Measurements from ENCODE around the gene HMCN2. TPM values are rescaled to one million over a fixed set of nuclear protein-coding genes. Genes with fewer than 3 reads are reported as not detected.

The HMCN2 gene
- total and polyA plus RNA-seq, 4 donors = 0.25 to 14.8 (median 4.6) TPM

GRCh38 chr9:130331573-130331972, 66.0 kb downstream of the HMCN2 start:
- DNase-seq (peak in 1 of 2 donors; percentile 86), ATAC-seq (ENCODE audit: low FRiP score) (peak; percentile 66)
- H3K36me3 ChIP-seq (ENCODE audit: control insufficient read depth in 1 of 2, insufficient read depth in 2 of 2, low read length in 1 of 2) = no peaks in the 10 kb centered on the region
- no peak overlapping the region for H3K4me3 ChIP-seq (ENCODE audit: low read length in 2 of 2)
- no peaks in the 10 kb centered on the region for H3K4me1 ChIP-seq (ENCODE audit: control insufficient read depth in 1 of 2, insufficient read depth in 2 of 2, low read length in 2 of 2)
- intact Hi-C loops (cut with DNase I) = no loop called here
- 38% methylated on average over 13 of the region's 13 CpGs for WGBS, 2 donors
- no peaks in the 10 kb centered on the region for H3K27me3 ChIP-seq (ENCODE audit: control insufficient read depth in 1 of 2, insufficient read depth in 2 of 2, low read length in 1 of 2)
- no peaks in the 10 kb centered on the region for H3K9me3 ChIP-seq (ENCODE audit: control insufficient read depth, low read length)
- no peak overlapping the region for H3K27ac ChIP-seq (ENCODE audit: low read depth in 1 of 2, low read length in 2 of 2)

- Histone ChIP-seq H3K36me3 (ENCODE audit: control insufficient read depth in 1 of 2, insufficient read depth in 2 of 2, low read length in 1 of 2) (no peaks in the 10 kb centered on the region), H3K27ac (ENCODE audit: low read depth in 1 of 2, low read length in 2 of 2) (no peak overlapping the region), H3K9me3 (ENCODE audit: control insufficient read depth, low read length) (no peaks in the 10 kb centered on the region), H3K4me3 (ENCODE audit: low read length in 2 of 2) (no peak overlapping the region), H3K27me3 (ENCODE audit: control insufficient read depth in 1 of 2, insufficient read depth in 2 of 2, low read length in 1 of 2) (no peaks in the 10 kb centered on the region), H3K4me1 (ENCODE audit: control insufficient read depth in 1 of 2, insufficient read depth in 2 of 2, low read length in 2 of 2) (no peaks in the 10 kb centered on the region)
- DNase-seq (no peak), ATAC-seq (ENCODE audit: low FRiP score) (no peak)
- intact Hi-C loops (cut with DNase I) = no loop called here
- 76 to 79% methylated on average over 26 of the region's 26 CpGs for WGBS, 2 donors
These were observed 66.9 kb downstream of the HMCN2 start for GRCh38 chr9:130332384-130332926.

GRCh38 chr9:130333041-130333711, 67.6 kb downstream of the HMCN2 start:
- ATAC-seq (ENCODE audit: low FRiP score) = no peak
- intact Hi-C loops (cut with DNase I) = no loop called here
- H3K4me1 ChIP-seq (ENCODE audit: control insufficient read depth in 1 of 2, insufficient read depth in 2 of 2, low read length in 2 of 2) = no peaks in the 10 kb centered on the region

GRCh38 chr9:130333712-130334062, 68.1 kb downstream of the HMCN2 start:
- DNase-seq = no peak
- Histone ChIP-seq H3K4me3 (ENCODE audit: low read length in 2 of 2) (no peak overlapping the region), H3K4me1 (ENCODE audit: control insufficient read depth in 1 of 2, insufficient read depth in 2 of 2, low read length in 2 of 2) (no peaks in the 10 kb centered on the region), H3K27ac (ENCODE audit: low read depth in 1 of 2, low read length in 2 of 2) (no peak overlapping the region), H3K36me3 (ENCODE audit: control insufficient read depth in 1 of 2, insufficient read depth in 2 of 2, low read length in 1 of 2) (no peaks in the 10 kb centered on the region), H3K27me3 (ENCODE audit: control insufficient read depth in 1 of 2, insufficient read depth in 2 of 2, low read length in 1 of 2) (no peaks in the 10 kb centered on the region), H3K9me3 (ENCODE audit: control insufficient read depth, low read length) (no peaks in the 10 kb centered on the region)
- 47 to 51% methylated on average over 5 of the region's 5 CpGs for WGBS, 2 donors
- ATAC-seq (ENCODE audit: low FRiP score) = no peak
- intact Hi-C loops (cut with DNase I) = no loop called here

More at GRCh38 chr9:130333041-130333711, 67.6 kb downstream of the HMCN2 start:
- H3K4me3 ChIP-seq (ENCODE audit: low read length in 2 of 2) = no peak overlapping the region
- 30 to 38% methylated on average over 18 to 19 of the region's 19 CpGs for WGBS, 2 donors
- H3K36me3 ChIP-seq (ENCODE audit: control insufficient read depth in 1 of 2, insufficient read depth in 2 of 2, low read length in 1 of 2) = no peaks in the 10 kb centered on the region
- no peak overlapping the region for H3K27ac ChIP-seq (ENCODE audit: low read depth in 1 of 2, low read length in 2 of 2)
- H3K9me3 ChIP-seq (ENCODE audit: control insufficient read depth, low read length) = no peaks in the 10 kb centered on the region
- H3K27me3 ChIP-seq (ENCODE audit: control insufficient read depth in 1 of 2, insufficient read depth in 2 of 2, low read length in 1 of 2) = no peaks in the 10 kb centered on the region
- DNase-seq = no peak

- ATAC-seq (ENCODE audit: low FRiP score) (no peak), DNase-seq (no peak)
- no peak overlapping the region for H3K4me3 ChIP-seq (ENCODE audit: low read length in 2 of 2)
- H3K9me3 ChIP-seq (ENCODE audit: control insufficient read depth, low read length) = no peaks in the 10 kb centered on the region
- no peaks in the 10 kb centered on the region for H3K4me1 ChIP-seq (ENCODE audit: control insufficient read depth in 1 of 2, insufficient read depth in 2 of 2, low read length in 2 of 2)
- no peaks in the 10 kb centered on the region for H3K36me3 ChIP-seq (ENCODE audit: control insufficient read depth in 1 of 2, insufficient read depth in 2 of 2, low read length in 1 of 2)
- H3K27ac ChIP-seq (ENCODE audit: low read depth in 1 of 2, low read length in 2 of 2) = no peak overlapping the region
- WGBS, 2 donors = 87% methylated on average over 4 of the region's 4 CpGs
- no peaks in the 10 kb centered on the region for H3K27me3 ChIP-seq (ENCODE audit: control insufficient read depth in 1 of 2, insufficient read depth in 2 of 2, low read length in 1 of 2)
- intact Hi-C loops (cut with DNase I) = no loop called here
These were observed 69.4 kb downstream of the HMCN2 start for GRCh38 chr9:130334915-130335314.

GRCh38 chr9:130336027-130336610, 70.6 kb downstream of the HMCN2 start:
- Histone ChIP-seq H3K27me3 (ENCODE audit: control insufficient read depth in 1 of 2, insufficient read depth in 2 of 2, low read length in 1 of 2) (no peaks in the 10 kb centered on the region), H3K36me3 (ENCODE audit: control insufficient read depth in 1 of 2, insufficient read depth in 2 of 2, low read length in 1 of 2) (no peaks in the 10 kb centered on the region), H3K9me3 (ENCODE audit: control insufficient read depth, low read length) (no peaks in the 10 kb centered on the region), H3K27ac (ENCODE audit: low read depth in 1 of 2, low read length in 2 of 2) (no peak overlapping the region), H3K4me1 (ENCODE audit: control insufficient read depth in 1 of 2, insufficient read depth in 2 of 2, low read length in 2 of 2) (no peaks in the 10 kb centered on the region), H3K4me3 (ENCODE audit: low read length in 2 of 2) (no peak overlapping the region)
- 67 to 69% methylated on average over 6 of the region's 6 CpGs for WGBS, 2 donors
- DNase-seq (no peak), ATAC-seq (ENCODE audit: low FRiP score) (no peak)
- intact Hi-C loops (cut with DNase I) = no loop called here

- H3K27ac ChIP-seq (ENCODE audit: low read depth in 1 of 2, low read length in 2 of 2) = no peak overlapping the region
- intact Hi-C loops (cut with DNase I) = no loop called here
- H3K4me3 ChIP-seq (ENCODE audit: low read length in 2 of 2) = no peak overlapping the region
- WGBS, 2 donors = 51 to 70% methylated on average over 9 of the region's 9 CpGs
- ATAC-seq (ENCODE audit: low FRiP score) = no peak
- H3K9me3 ChIP-seq (ENCODE audit: control insufficient read depth, low read length) = no peaks in the 10 kb centered on the region
- no peaks in the 10 kb centered on the region for H3K36me3 ChIP-seq (ENCODE audit: control insufficient read depth in 1 of 2, insufficient read depth in 2 of 2, low read length in 1 of 2)
- DNase-seq = no peak
- H3K4me1 ChIP-seq (ENCODE audit: control insufficient read depth in 1 of 2, insufficient read depth in 2 of 2, low read length in 2 of 2) = no peaks in the 10 kb centered on the region
- H3K27me3 ChIP-seq (ENCODE audit: control insufficient read depth in 1 of 2, insufficient read depth in 2 of 2, low read length in 1 of 2) = no peaks in the 10 kb centered on the region
These were observed 71.3 kb downstream of the HMCN2 start for GRCh38 chr9:130336885-130337284.

GRCh38 chr9:130337318-130337717, 71.8 kb downstream of the HMCN2 start:
- intact Hi-C loops (cut with DNase I) = no loop called here

GRCh38 chr9:130337784-130338380, 72.3 kb downstream of the HMCN2 start:
- intact Hi-C loops (cut with DNase I) = no loop called here
- Histone ChIP-seq H3K27me3 (ENCODE audit: control insufficient read depth in 1 of 2, insufficient read depth in 2 of 2, low read length in 1 of 2) (no peaks in the 10 kb centered on the region), H3K4me1 (ENCODE audit: control insufficient read depth in 1 of 2, insufficient read depth in 2 of 2, low read length in 2 of 2) (no peaks in the 10 kb centered on the region), H3K36me3 (ENCODE audit: control insufficient read depth in 1 of 2, insufficient read depth in 2 of 2, low read length in 1 of 2) (no peaks in the 10 kb centered on the region), H3K9me3 (ENCODE audit: control insufficient read depth, low read length) (no peaks in the 10 kb centered on the region), H3K27ac (ENCODE audit: low read depth in 1 of 2, low read length in 2 of 2) (no peak overlapping the region), H3K4me3 (ENCODE audit: low read length in 2 of 2) (no peak overlapping the region)
- DNase-seq (no peak), ATAC-seq (ENCODE audit: low FRiP score) (no peak)
- WGBS, 2 donors = 86 to 87% methylated on average over 16 of the region's 16 CpGs

More at GRCh38 chr9:130337318-130337717, 71.8 kb downstream of the HMCN2 start:
- H3K27ac ChIP-seq (ENCODE audit: low read depth in 1 of 2, low read length in 2 of 2) = no peak overlapping the region
- WGBS, 2 donors = 83 to 86% methylated on average over 9 of the region's 9 CpGs
- no peaks in the 10 kb centered on the region for H3K9me3 ChIP-seq (ENCODE audit: control insufficient read depth, low read length)
- H3K4me1 ChIP-seq (ENCODE audit: control insufficient read depth in 1 of 2, insufficient read depth in 2 of 2, low read length in 2 of 2) = no peaks in the 10 kb centered on the region
- DNase-seq (no peak), ATAC-seq (ENCODE audit: low FRiP score) (no peak)
- H3K36me3 ChIP-seq (ENCODE audit: control insufficient read depth in 1 of 2, insufficient read depth in 2 of 2, low read length in 1 of 2) = no peaks in the 10 kb centered on the region
- H3K27me3 ChIP-seq (ENCODE audit: control insufficient read depth in 1 of 2, insufficient read depth in 2 of 2, low read length in 1 of 2) = no peaks in the 10 kb centered on the region
- H3K4me3 ChIP-seq (ENCODE audit: low read length in 2 of 2) = no peak overlapping the region

Data from aorta (tissue), 5 donors.